Measurements from ENCODE around the gene HTR7.

GRCh38 chr10:90779548-90779947 lies 78.3 kb downstream of the HTR7 start:
- no peak for TF ChIP-seq NFIC (IDR thresholded peaks at IDR 0.05)
- no peak for TF ChIP-seq TAF1 (IDR thresholded peaks at IDR 0.05; ENCODE audit: low read depth)
- no peak for TF ChIP-seq EP300 (IDR thresholded peaks at IDR 0.05; ENCODE audit: borderline replicate concordance)
- no peak for TF ChIP-seq CREB1 (IDR thresholded peaks at IDR 0.05; ENCODE audit: low read depth)

Measured in Ishikawa (cell line).